HG03460 (cell line): ENCODE results near the gene ADRB2.
"Not testable (repeated sequence)": the region's sequence is repeated elsewhere in the genome, so short reads cannot be mapped to it uniquely, and the experiment has no call there.

ENCODE experiments used
- ATAC-seq: cut with Tn5 transposase; IDR thresholded peaks from one replicate; pipeline ENCODE4 v1.9.1; 2021; ENCODE audit not compliant: unreplicated experiment

The ADRB2 gene

DNA sequence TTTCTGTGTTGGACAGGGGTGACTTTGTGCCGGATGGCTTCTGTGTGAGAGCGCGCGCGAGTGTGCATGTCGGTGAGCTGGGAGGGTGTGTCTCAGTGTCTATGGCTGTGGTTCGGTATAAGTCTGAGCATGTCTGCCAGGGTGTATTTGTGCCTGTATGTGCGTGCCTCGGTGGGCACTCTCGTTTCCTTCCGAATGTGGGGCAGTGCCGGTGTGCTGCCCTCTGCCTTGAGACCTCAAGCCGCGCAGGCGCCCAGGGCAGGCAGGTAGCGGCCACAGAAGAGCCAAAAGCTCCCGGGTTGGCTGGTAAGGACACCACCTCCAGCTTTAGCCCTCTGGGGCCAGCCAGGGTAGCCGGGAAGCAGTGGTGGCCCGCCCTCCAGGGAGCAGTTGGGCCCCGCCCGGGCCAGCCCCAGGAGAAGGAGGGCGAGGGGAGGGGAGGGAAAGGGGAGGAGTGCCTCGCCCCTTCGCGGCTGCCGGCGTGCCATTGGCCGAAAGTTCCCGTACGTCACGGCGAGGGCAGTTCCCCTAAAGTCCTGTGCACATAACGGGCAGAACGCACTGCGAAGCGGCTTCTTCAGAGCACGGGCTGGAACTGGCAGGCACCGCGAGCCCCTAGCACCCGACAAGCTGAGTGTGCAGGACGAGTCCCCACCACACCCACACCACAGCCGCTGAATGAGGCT is at the start of gene ADRB2:
TSS of gene ADRB2 (plus strand) at position 559 of the 686 bp plus-strand sequence. CDS start 221 bp downstream, outside the sequence.
- ATAC-seq = peak; percentile 95

DNA sequence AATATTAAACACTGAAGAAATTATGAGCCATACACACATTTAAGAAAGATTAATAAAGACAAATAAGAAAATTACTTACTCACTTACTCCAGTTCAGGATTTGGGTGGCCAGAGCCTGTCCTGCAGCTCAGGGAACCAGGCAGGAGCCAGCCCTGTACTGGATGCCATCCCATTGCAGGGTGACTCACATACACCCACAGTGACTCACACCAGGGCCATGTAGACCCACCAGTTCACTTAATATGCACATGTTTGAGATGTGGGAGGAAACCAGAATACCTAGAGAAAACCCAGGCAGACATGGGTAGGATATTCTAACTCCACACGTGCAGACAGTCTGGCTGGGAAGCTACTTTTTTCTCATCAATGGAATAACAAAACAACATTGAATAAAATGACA is 49.6 kb upstream of the ADRB2 start:
- ATAC-seq = no peak

DNA sequence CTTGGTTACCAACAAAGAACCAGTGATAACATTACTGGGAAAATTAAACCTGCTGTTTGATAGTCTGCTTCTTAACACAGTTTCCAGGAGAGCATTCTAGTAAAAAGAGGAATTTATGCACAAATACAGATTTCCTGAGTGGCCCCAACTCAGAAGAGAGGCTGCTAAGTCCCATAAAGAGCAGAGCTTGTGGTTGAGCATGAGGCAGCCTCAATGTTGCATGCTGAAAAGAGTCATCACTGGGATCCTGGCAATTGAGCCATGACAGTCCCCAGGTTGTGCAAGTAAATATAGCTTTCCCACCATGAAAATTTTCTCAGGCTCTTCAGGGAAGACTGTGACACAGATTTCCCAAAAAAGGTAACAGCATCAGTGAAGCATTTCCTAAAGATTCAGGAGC is 47.5 kb upstream of the ADRB2 start:
- ATAC-seq = no peak

- ATAC-seq = no peak
Measured at GRCh38 chr5:148780711-148781110, 45.7 kb upstream of the ADRB2 start.

DNA sequence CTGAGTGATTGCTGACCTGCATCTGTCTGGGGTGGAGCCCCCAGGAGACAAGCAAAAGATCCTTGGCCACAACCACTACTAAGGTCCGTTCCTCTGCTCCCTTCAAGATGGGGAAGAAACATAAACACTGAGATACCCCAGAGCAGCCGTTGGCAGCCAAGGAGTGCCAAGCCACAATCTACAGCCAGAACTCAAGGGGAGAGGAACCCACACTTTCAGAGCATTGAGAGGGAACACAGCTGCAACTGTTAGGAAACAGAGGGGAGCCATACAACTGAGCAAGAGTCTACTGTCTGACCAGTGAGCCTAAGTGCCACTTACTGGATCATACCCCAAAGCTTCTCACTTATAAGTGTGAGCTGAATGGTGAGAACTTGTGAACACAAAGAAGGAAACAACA is 44.6 kb upstream of the ADRB2 start:
- ATAC-seq = no peak

- no peak for ATAC-seq
Measured at GRCh38 chr5:148785223-148785622, 41.2 kb upstream of the ADRB2 start.

- no peak for ATAC-seq
Measured at GRCh38 chr5:148786456-148786855, 40.0 kb upstream of the ADRB2 start.

- ATAC-seq = no peak
Measured at GRCh38 chr5:148788636-148789035, 37.8 kb upstream of the ADRB2 start.

DNA sequence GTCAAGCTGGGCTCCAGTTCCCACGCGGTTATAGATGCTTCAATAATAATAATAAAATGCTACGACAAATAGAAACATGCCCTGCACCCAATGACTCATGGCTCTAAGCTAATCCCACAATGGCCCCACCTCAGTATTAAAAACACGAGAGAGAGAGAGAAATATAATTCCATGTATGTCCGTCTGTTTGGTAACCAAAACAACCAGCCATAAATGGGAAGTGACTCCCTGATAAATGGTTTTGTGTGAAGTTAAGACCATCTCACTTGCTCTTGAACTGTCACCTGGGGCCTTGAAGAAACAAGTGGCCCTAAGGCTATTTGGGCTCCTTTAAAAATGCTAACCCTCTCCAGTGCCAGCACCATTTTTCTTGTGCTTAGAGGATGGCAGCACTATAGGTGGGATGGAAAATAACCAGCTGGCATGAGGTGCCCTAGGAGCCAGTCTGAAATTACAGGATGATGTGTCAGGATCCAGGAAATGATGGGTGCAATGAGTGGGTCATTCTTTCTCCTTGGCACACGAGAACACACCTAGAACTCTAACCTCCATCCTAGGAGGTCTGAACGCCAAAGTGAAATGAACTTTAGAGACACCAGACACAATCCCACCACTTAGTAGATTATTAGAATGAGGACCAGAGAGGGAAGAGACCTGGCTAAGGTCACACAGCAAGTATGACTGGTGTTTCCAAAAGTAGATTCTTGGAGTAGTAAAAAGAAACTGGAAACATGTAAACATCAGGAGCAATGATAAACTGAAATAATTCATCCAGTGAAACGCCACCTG is 35.7 kb upstream of the ADRB2 start:
- ATAC-seq = peak; percentile 18

DNA sequence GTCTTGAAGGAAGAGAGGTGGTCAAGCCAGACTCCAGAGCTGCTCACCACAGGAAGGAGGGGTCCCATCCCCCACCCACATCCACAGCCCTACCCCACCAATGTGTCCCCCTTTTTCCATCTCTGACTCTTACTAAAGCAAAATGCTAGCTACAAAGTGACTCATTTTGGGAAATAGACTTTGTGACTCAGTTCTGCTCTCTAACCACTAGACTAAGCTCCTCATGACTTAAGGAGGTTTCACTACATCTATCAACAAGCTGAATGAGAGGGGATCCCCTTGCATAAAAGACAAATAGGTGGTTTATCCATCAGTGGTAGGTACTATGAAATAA is 35.1 kb upstream of the ADRB2 start:
- peak; percentile 94 for ATAC-seq

DNA sequence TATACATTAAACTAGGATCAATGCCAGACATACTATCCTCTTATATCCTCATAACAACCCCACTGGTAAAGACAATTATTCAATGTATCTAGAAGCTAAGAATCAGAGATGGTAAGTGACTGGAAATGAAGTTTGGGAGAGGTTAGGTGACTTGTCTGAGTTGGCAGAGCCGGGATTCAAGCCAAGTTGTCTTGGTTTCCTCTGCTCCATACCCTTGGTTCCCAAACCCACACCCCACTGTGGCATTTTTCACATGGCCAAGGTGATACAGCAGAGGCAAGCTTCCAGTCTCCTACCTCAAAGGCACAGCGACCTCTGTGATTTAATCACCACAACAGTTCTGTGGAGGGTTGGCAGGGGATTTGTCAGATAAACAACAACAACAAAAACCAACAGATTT is 34.7 kb upstream of the ADRB2 start:
- no peak for ATAC-seq

GRCh38 chr5:148792744-148793143 is 33.7 kb upstream of the ADRB2 start:
- no peak for ATAC-seq

DNA sequence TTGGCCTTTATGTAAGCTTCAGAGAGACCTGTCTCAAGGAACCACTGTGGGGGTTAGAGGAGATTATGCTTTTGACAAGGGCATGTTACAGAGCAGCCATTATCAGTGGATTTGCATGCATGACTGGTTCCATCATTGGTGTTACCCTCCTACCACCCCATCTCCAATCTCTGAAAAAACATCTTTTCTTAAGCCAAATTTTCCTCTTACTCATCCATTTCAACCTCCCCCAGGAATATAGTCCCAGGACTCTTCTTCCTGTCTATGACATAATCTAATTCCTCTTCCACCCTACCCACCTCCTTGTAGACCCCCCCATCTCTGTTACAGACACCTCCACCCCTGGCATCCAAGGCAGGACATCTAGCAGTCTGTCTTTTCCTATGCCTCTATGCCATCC is 33.1 kb upstream of the ADRB2 start:
- no peak for ATAC-seq

DNA sequence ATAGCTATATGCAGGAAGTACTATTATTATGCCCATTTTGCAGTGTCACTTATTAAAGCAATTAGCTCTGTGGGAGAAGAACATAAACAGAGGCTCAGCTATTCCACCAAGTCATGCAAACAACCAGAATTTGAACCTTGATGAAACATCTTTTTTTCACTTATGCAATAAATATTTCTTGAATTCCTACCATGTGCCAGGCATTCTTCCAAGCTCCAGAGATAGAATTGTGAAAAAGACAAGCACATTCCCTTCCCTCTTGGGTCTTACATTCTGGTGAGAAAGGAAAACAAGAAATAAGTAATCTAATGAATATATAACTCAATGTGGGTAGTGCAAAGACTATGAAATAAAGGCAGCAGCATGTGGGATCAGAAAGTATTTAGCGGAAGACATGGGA is 32.1 kb upstream of the ADRB2 start:
- no peak for ATAC-seq

- ATAC-seq = no peak
Measured at GRCh38 chr5:148794729-148795561, 31.5 kb upstream of the ADRB2 start.

- no peak for ATAC-seq
Measured at GRCh38 chr5:148796936-148797335, 29.5 kb upstream of the ADRB2 start.

GRCh38 chr5:148798786-148799185 is 27.6 kb upstream of the ADRB2 start:
- no peak for ATAC-seq

- no peak for ATAC-seq
Measured at GRCh38 chr5:148799737-148800527, 26.5 kb upstream of the ADRB2 start.

GRCh38 chr5:148801682-148802276 is 24.6 kb upstream of the ADRB2 start:
- no peak for ATAC-seq

DNA sequence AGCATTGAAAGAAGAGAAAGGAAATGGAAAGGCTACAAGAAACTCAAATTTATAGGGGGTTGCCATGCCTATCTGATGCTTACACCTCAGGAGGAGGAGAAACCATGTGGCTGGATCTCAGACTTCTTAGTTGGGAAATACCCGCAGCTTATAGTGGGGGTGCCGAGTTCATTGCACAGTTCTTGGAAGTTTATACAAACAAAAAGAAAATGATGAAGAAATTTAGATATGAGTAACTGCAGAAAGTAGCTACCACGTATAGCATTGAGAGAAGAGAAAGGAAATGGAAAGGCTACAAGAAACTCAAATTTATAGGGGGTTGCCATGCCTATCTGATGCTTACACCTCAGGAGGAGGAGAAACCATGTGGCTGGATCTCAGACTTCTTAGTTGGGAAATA is 23.0 kb upstream of the ADRB2 start:
- ATAC-seq = not testable (repeated sequence)

DNA sequence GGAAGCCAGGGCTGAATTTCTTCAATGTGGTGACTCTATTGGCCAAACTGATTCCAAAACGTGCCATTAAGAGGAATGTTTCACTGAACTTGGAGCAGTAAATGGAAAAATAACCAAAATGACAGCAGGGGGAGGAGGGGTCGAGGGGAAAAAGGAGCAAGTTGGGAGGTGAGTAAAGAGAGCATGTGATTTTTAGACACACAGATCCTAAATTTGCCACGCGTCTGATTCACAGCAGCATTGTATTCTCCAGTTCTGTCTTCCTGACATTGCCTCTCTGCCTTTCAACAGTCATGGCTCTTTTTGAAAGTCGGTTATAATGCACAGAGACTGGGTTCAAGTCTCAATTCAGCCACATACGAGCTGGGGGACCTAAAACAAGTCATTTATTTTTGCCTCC is 22.0 kb upstream of the ADRB2 start:
- ATAC-seq = no peak
